OCI-LY3 (cell line): ENCODE results near the gene SRGAP1.

Source experiments
- H2AFZ ChIP-seq: fragments of 200-600, 300-600 bp; shearing (Covaris generic); 2 replicates; pipeline ENCODE4 v1.6.0; 2014; ENCODE audit warnings: antibody characterized with exemption, low read depth, low read length
- H3K27ac ChIP-seq: fragments of 200-600, 300-600 bp; sonication (generic); 2 replicates; pipeline ENCODE4 v1.5.1; 2014; ENCODE audit warnings: mild to moderate bottlenecking, low read length, moderate library complexity, mixed read lengths
- H3K27me3 ChIP-seq: fragments of 200-600, 300-600 bp; sonication (generic); 2 replicates; pipeline ENCODE4 v1.6.1; 2014; ENCODE audit warnings: low read depth, low read length, mixed read lengths
- H3K36me3 ChIP-seq: fragments of 200-600, 300-600 bp; sonication (generic); replicated peaks from 2 replicates; pipeline ENCODE3; 2014; ENCODE audit warnings: low read depth, low read length, mixed read lengths
- H3K4me1 ChIP-seq: fragments of 300-600, 200-600 bp; sonication (generic); 2 replicates; pipeline ENCODE4 v1.6.1; 2014; ENCODE audit warnings: low read length, mixed read lengths
- H3K4me2 ChIP-seq: fragments of 200-600, 300-600 bp; sonication (generic); 2 replicates; pipeline ENCODE4 v1.6.1; 2014; ENCODE audit warnings: low read length, mixed read lengths
- H3K4me3 ChIP-seq: fragments of 300-600, 200-600 bp; sonication (generic); 2 replicates; pipeline ENCODE4 v1.5.1; 2014; ENCODE audit warnings: antibody characterized with exemption, mild to moderate bottlenecking, low read length, moderate library complexity
- H3K79me2 ChIP-seq: fragments of 300-600, 200-600 bp; shearing (Covaris generic); 2 replicates; pipeline ENCODE4 v1.6.1; 2014; ENCODE audit warnings: mild to moderate bottlenecking, low read length, mixed read lengths
- H3K9ac ChIP-seq: fragments of 300-600, 200-600 bp; shearing (Covaris generic); 2 replicates; pipeline ENCODE4 v1.6.0; 2014; ENCODE audit warnings: mild to moderate bottlenecking, low read length, moderate library complexity
- H3K9me3 ChIP-seq: fragments of 200-600, 300-600 bp; shearing (Covaris generic); 2 replicates; pipeline ENCODE4 v1.6.1; 2014; ENCODE audit warnings: low read length, mixed read lengths; ENCODE audit not compliant: insufficient read depth
- H4K20me1 ChIP-seq: fragments of 200-600, 300-600 bp; sonication (generic); 2 replicates; pipeline ENCODE4 v1.6.1; 2016; ENCODE audit warnings: low read length, mixed read lengths; ENCODE audit not compliant: insufficient read depth
- EZH2phosphoT487 ChIP-seq: fragments of 200-600 bp; shearing (Covaris generic); IDR thresholded peaks from 2 replicates; pipeline ENCODE4 v1.6.1; 2018; ENCODE audit warnings: antibody characterized with exemption, mixed run types, low read depth
- TF ChIP-seq, protein P1 (sequence below): fragments of 200-600, 300-600 bp; sonication (generic); IDR thresholded peaks from 2 replicates; pipeline ENCODE4 v1.5.1; 2014; ENCODE audit warnings: antibody characterized with exemption, low read length, low read depth

SRGAP1 gene

DNA sequence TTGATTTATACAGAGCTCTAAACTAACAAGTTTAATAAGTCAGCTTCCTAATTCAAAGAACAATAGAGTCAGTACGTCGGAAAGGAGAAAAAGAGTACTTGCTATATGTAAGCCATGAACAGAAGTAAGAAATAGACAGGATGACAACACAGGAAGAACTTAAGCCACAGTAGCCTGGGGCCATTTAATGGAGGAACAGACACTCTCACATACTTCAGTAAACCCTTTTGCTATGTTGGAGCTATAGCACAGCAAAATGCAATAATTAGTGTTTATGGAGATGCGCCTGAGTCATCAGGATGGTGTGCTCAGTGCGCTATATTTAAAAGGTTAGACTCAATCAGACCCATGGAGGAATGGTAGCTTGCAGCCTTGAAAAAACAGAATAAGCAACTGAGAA is 61.0 kb downstream of the SRGAP1 start:
- H3K27ac ChIP-seq = no peak overlapping the region
- TF ChIP-seq, protein P1, sequence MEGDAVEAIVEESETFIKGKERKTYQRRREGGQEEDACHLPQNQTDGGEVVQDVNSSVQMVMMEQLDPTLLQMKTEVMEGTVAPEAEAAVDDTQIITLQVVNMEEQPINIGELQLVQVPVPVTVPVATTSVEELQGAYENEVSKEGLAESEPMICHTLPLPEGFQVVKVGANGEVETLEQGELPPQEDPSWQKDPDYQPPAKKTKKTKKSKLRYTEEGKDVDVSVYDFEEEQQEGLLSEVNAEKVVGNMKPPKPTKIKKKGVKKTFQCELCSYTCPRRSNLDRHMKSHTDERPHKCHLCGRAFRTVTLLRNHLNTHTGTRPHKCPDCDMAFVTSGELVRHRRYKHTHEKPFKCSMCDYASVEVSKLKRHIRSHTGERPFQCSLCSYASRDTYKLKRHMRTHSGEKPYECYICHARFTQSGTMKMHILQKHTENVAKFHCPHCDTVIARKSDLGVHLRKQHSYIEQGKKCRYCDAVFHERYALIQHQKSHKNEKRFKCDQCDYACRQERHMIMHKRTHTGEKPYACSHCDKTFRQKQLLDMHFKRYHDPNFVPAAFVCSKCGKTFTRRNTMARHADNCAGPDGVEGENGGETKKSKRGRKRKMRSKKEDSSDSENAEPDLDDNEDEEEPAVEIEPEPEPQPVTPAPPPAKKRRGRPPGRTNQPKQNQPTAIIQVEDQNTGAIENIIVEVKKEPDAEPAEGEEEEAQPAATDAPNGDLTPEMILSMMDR = no peak
- TF ChIP-seq EZH2phosphoT487 = no peak
- H3K4me2 ChIP-seq = no peak overlapping the region

DNA sequence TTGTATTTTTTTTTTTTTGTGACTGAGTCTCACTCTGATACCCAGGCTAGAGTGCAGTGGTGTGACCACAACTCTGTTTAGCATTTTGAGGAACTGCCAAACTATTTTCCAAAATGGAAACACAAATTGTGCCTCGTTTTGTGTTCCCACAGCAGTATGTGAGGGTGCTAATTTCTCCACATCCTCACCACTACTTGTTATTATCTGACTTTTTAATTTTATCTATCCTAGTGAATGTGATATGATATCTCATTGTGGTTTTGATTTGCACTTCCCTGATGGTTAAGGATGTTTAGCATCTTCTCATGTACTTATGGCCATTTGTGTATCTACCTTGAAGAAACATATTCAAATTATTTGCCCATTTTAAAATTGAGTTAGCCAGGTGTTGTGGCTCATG is 62.4 kb downstream of the SRGAP1 start:
- Histone ChIP-seq H3K4me2 (no peak overlapping the region), H3K9ac (no peak overlapping the region), H3K27me3 (no peaks in the 10 kb centered on the region), H3K79me2 (no peaks in the 10 kb centered on the region), H3K4me3 (no peak overlapping the region), H4K20me1 (no peaks in the 10 kb centered on the region), H3K27ac (no peak overlapping the region), H3K36me3 (no peaks in the 10 kb centered on the region), H3K4me1 (no peaks in the 10 kb centered on the region), H2AFZ (no peak overlapping the region), H3K9me3 (no peaks in the 10 kb centered on the region)
- TF ChIP-seq EZH2phosphoT487 = no peak
- TF ChIP-seq, protein P1 = no peak

More for the DNA sequence above, 61.0 kb downstream of the SRGAP1 start:
- no peak overlapping the region for H3K9ac ChIP-seq
- no peak overlapping the region for H2AFZ ChIP-seq
- H3K79me2 ChIP-seq = no peaks in the 10 kb centered on the region
- no peaks in the 10 kb centered on the region for H3K9me3 ChIP-seq
- no peaks in the 10 kb centered on the region for H4K20me1 ChIP-seq
- no peaks in the 10 kb centered on the region for H3K27me3 ChIP-seq
- H3K36me3 ChIP-seq = no peaks in the 10 kb centered on the region
- no peak overlapping the region for H3K4me3 ChIP-seq
- no peaks in the 10 kb centered on the region for H3K4me1 ChIP-seq

DNA sequence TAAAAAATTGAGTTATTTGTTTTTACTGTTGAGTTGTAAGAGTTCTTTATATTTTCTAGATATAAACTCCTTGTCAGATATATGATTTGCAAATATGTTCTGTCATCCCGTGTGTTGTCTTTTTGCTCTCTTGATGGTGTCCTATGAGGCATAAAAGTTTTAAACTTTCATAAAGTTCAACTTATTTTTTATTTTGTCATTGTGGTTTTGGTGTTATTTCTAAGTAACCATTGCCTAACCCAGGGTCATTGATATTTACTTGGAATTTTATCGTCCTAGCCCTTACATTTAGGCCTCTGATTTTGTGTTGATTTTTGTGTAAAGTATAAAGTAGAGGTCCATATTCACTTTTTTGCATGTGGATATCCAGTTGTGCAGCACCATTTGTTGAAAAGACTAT is 63.1 kb downstream of the SRGAP1 start:
- TF ChIP-seq, protein P1 = no peak
- TF ChIP-seq EZH2phosphoT487 = no peak
- no peaks in the 10 kb centered on the region for H3K9me3 ChIP-seq
- no peak overlapping the region for H2AFZ ChIP-seq
- no peaks in the 10 kb centered on the region for H4K20me1 ChIP-seq
- H3K4me3 ChIP-seq = no peak overlapping the region
- no peak overlapping the region for H3K27ac ChIP-seq
- H3K4me1 ChIP-seq = peaks cover under 1% of the 10 kb centered on the region; the same call in 1 of the 2 replicates
- H3K9ac ChIP-seq = no peak overlapping the region
- no peaks in the 10 kb centered on the region for H3K36me3 ChIP-seq
- H3K27me3 ChIP-seq = no peaks in the 10 kb centered on the region
- H3K4me2 ChIP-seq = no peak overlapping the region
- H3K79me2 ChIP-seq = no peaks in the 10 kb centered on the region

DNA sequence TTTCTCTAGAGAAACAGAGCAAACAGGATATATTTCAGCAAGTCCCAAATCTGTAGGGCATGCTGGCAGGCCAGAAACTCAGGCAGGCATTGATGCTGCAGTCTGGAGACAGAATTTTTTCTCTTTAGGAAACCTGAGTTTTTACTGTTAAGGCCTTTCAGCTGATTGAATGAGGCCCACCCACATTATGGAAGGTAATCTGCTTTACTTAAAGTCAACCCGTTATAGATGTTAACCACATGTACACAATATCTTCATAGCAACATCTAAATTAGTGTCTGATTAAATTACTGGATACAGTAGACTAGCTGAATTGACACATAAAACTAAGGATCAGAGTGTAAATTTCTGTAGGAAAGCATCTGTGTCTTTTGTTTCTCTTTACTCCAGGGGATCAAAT is 65.2 kb downstream of the SRGAP1 start:
- no peaks in the 10 kb centered on the region for H3K9me3 ChIP-seq
- H3K36me3 ChIP-seq = no peaks in the 10 kb centered on the region
- H3K4me1 ChIP-seq = peaks cover 5% of the 10 kb centered on the region; the same call in 1 of the 2 replicates
- no peak for TF ChIP-seq EZH2phosphoT487
- TF ChIP-seq, protein P1 = no peak
- H3K27ac ChIP-seq = no peak overlapping the region
- no peak overlapping the region for H3K4me3 ChIP-seq
- no peaks in the 10 kb centered on the region for H3K79me2 ChIP-seq
- H2AFZ ChIP-seq = no peak overlapping the region
- no peaks in the 10 kb centered on the region for H4K20me1 ChIP-seq
- no peak overlapping the region for H3K4me2 ChIP-seq
- no peaks in the 10 kb centered on the region for H3K27me3 ChIP-seq
- H3K9ac ChIP-seq = no peak overlapping the region
